NK-92 (cell line): ENCODE data around the gene DRP2.
"Not testable (repeated sequence)": the region's sequence is repeated elsewhere in the genome, so short reads cannot be mapped to it uniquely, and the experiment has no call there.

Experiments
- DNase-seq: peaks from one replicate; lab custom pipeline; 2025; ENCODE audit not compliant: unreplicated experiment; lab: John Stamatoyannopoulos, UW

DRP2 gene, protein sequence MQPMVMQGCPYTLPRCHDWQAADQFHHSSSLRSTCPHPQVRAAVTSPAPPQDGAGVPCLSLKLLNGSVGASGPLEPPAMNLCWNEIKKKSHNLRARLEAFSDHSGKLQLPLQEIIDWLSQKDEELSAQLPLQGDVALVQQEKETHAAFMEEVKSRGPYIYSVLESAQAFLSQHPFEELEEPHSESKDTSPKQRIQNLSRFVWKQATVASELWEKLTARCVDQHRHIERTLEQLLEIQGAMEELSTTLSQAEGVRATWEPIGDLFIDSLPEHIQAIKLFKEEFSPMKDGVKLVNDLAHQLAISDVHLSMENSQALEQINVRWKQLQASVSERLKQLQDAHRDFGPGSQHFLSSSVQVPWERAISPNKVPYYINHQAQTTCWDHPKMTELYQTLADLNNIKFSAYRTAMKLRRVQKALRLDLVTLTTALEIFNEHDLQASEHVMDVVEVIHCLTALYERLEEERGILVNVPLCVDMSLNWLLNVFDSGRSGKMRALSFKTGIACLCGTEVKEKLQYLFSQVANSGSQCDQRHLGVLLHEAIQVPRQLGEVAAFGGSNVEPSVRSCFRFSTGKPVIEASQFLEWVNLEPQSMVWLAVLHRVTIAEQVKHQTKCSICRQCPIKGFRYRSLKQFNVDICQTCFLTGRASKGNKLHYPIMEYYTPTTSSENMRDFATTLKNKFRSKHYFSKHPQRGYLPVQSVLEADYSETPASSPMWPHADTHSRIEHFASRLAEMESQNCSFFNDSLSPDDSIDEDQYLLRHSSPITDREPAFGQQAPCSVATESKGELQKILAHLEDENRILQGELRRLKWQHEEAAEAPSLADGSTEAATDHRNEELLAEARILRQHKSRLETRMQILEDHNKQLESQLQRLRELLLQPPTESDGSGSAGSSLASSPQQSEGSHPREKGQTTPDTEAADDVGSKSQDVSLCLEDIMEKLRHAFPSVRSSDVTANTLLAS

DNA sequence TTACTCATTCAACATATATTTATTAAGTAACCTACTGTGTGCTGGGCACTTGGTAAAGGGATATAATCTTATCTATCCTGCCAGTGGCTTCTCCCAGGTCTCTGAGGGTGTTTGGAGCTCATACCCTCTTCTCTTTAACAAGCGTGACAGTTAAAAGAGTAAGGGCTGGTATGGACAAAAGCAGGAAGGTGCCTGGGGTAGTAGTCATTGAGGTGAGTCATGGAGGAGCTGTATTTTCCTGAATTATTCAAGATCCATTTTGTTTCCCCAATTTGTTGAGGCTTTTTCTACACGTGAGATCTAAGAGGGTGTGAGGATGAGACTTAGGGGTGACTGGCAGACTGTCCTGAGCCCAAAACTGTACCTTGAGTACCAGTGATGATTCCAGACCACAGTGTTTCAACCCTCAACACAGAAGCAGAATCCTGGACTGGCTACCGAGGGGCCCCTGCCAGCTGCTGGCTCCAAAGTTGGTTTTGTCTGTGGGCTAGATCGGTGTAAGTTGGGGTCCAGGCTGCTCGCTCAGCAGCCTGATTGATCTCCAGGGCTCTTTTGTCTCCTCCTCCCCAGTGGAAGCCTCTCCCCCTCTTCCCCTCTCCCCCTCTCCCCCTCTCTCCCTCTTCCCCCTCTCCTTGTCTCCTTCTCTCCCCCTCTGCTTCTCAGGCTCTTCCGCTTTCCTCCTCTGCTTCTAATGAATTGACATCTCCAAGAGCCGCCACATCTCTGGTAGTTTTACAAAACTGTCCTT, at the start of gene DRP2:
TSS of gene DRP2 (plus strand) at position 671 of the 748 bp plus-strand sequence. CDS start 11,862 bp downstream, outside the sequence.
- DNase-seq, result no peak

DNA sequence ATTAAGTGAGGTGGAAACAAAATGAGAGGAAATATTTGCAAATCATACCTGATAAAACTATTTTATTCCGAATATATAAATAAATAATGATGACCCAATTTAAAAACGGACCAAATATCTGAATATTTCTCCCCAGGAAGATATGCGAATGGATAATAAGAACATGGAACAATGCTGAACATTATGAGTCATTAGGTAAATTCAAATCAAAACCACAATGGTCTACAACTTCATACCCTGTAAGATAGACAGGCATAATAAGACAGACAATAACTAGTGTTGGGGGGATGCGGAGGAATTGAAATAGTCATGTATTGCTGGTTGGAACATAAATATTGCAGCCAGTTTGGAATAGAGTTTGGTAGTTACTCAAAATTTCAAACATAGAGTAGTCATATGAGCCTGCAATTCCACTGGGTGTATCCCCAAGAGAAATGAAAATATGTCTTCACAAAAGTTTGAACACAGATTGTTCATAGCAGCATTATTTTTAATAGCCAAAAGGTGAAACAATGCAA, 47.6 kb upstream of the DRP2 start:
- DNase-seq, result no peak

GRCh38 chrX:101176439-101176838, 43.1 kb upstream of the DRP2 start:
- DNase-seq, result no peak

- not testable (repeated sequence) for DNase-seq
These were observed 34.7 kb upstream of the DRP2 start for GRCh38 chrX:101184876-101185275.

DNA sequence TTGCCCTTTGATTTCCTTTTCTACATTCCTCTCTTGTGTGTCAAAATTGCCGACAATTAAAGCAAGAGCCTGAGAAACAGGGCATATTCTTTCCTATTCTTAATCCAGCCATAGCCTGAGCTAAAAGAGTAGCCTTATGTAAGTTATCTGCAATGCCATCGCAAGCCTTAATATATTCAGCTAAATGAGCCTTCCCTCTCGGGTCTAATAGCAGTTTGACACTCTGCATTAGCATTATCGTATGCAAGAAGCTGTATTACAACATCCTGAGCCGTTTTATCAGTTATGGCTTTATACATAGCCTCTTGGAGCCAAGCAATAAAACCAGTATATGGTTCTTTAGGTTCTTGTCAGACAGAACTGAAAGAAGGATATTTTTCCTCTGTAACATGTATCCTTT, 31.6 kb upstream of the DRP2 start:
- DNase-seq, result not testable (repeated sequence)

GRCh38 chrX:101190736-101191135, 28.9 kb upstream of the DRP2 start:
- no peak for DNase-seq

DNA sequence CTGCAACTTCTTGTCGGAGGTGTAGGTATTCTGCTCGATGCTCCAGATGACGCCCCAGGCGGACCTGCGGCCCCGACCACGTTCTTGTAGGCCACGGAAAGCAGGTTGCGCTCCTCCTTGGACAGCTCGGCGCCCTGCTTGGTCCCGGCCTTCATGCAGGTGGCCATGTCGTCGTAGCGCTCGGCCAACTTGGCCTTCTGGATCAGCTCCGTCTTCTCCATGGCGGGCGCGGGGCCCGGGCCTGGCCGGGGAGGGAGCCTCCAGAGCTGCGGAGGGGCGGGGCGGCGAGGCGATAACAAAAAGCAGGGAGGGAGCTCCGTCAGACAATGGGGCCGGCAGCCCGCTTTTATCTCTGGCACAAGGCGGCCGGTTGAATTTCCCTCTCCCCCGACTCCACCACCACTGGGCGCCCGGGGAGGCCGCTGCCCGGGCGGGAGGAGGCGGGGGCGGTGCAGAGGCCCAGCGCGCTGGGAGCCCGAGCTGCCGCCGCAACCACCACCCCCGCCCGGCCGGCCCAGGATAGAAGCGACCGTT, 28.3 kb upstream of the DRP2 start:
- DNase-seq, result no peak

- DNase-seq, result no peak
These were observed 24.0 kb upstream of the DRP2 start for GRCh38 chrX:101195442-101196173.

GRCh38 chrX:101203761-101204351, 15.7 kb upstream of the DRP2 start:
- no peak for DNase-seq

GRCh38 chrX:101206471-101206870, 13.1 kb upstream of the DRP2 start:
- DNase-seq, result no peak

- no peak for DNase-seq
These were observed 11.3 kb upstream of the DRP2 start for GRCh38 chrX:101208152-101208905.

DNA sequence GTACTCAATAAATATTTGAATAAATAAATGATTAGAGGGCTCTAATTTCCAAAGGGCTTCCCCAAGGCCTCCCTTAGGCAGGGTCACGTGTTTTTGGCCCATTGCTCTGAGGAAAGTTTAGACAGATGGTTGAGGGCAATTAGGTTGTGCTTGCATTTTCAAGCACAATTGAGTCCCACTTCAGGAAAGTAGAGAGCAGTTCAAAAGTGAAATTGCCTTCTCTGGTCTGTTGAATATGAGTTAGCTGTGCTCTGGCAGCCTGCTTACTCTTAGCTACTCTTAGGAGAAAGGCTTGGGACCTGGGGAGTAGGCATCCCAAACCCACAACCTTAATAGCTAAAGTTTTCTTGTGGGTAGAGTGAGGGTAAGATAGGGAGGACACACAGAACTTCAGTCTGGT, 9.0 kb upstream of the DRP2 start:
- DNase-seq, result no peak

GRCh38 chrX:101217689-101218088, 1.9 kb upstream of the DRP2 start:
- no peak for DNase-seq

DNA sequence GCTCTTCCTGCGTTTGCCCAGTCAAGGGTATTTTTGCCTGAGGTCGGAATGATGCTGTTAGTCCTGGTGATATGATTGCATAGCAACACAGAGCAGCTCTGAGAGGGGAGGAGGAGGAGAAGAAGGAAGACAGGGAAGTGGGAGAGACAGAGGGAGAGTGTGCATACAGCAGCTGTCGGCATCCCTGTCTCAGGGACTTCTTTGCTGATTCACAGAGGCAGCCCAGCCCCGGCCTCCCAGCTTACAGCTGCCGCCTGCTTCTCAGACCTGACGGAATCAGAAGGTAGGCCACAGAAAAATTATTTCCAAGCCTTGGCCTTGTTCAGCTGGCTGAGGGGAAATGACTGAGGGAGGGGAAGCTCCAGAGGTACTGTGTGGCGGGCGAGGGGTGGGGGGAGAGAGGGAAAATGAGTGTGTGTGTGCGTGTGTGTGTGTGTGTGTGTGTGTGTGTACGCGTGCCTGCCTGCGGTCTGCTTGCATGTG, 319 bp downstream of the DRP2 start:
- DNase-seq, result no peak

GRCh38 chrX:101220662-101221260, 1.2 kb downstream of the DRP2 start:
- no peak for DNase-seq

GRCh38 chrX:101223226-101223625, 3.6 kb downstream of the DRP2 start:
- DNase-seq, result no peak

DNA sequence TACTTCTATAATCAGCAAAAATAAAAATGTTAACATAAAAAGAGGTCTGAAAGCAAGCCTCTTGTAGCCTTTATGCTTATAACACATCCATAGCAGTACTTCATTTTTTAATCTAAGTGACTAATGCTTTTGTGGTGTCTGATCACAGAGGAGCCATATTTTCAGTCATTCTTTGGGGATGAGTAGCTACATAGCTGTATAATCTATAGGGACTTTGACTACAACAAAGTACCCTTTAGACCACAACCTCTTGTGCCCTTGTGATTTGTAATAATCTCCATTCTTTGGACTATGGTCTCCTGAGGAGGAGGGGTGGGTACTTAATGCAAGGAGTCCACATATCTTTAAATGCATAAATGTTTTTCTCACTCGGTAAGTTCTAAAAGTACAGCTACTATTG, 9.6 kb downstream of the DRP2 start:
- DNase-seq, result no peak

DNA sequence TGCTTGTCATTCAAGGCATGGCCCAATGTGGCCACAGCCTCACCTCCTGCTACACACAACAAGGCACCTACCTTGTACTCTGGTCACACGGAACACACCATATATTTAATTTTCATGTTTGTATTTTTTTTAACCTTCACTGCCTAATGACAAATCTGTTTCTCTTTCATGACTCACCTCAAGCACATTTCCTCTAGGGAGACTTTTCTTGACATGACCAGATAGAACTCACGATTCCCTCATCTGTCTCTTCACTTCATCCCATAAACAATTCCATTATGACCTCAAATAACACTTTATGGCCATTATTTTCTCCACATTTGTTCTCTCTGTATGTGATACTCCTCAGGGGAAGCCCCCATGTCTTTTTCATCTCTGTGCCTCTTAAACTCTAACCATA, 11.1 kb downstream of the DRP2 start:
- DNase-seq, result no peak
